ENCODE results near the gene TBCCD1.
A peak's percentile ranks its signal among the peaks of the same experiment; 100 is the strongest.
"Not testable (repeated sequence)": the region's sequence is repeated elsewhere in the genome, so short reads cannot be mapped to it uniquely, and the experiment has no call there.

TBCCD1 gene

DNA sequence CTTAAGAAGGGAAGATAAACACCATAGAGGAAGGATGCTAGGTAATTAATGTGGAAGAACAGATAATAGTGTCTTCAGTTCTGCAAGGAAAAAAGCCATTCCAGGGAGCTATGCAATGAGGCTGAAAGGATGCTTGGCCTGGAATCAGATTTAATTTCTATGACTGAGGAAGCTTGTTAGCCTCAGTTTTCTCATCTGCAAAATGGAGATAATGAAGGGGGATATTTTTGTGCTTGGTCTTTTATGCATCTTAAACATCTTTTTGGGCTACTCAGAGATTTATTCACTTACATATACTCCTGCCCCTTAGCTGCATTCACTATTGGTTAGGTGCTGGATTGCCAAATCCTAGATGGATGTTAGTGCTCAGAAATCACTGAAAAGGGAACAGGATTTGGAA is 20.0 kb upstream of the TBCCD1 start:
- TF ChIP-seq, protein P1, sequence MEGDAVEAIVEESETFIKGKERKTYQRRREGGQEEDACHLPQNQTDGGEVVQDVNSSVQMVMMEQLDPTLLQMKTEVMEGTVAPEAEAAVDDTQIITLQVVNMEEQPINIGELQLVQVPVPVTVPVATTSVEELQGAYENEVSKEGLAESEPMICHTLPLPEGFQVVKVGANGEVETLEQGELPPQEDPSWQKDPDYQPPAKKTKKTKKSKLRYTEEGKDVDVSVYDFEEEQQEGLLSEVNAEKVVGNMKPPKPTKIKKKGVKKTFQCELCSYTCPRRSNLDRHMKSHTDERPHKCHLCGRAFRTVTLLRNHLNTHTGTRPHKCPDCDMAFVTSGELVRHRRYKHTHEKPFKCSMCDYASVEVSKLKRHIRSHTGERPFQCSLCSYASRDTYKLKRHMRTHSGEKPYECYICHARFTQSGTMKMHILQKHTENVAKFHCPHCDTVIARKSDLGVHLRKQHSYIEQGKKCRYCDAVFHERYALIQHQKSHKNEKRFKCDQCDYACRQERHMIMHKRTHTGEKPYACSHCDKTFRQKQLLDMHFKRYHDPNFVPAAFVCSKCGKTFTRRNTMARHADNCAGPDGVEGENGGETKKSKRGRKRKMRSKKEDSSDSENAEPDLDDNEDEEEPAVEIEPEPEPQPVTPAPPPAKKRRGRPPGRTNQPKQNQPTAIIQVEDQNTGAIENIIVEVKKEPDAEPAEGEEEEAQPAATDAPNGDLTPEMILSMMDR (conservative IDR thresholded peaks at IDR 0.05; ENCODE audit: low read length), result no peak
- H3K4me3 ChIP-seq (ENCODE audit: low read length), result no peak overlapping the region
- DNase-seq (ENCODE audit: low read depth), result no peak

DNA sequence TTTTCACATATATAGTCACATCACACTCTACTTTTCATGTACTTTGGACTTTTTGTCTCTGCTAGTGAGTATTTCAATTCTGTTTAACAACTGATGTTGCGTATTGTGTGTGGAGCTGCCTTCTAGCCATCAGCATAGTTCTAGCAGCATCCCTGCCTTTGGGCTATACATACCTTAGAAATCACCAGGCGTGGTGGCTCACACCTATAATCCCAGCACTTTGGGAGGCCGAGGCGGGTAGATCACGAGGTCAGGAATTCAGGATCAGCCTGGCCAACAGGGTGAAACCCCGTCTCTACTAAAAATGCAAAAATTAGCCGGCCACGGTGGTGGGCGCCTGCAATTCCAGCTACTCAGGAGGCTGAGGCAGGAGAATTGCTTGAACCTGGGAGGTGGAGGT is 19.1 kb upstream of the TBCCD1 start:
- not testable (repeated sequence) for H3K4me3 ChIP-seq (ENCODE audit: low read length); DNase-seq (ENCODE audit: low read depth)

DNA sequence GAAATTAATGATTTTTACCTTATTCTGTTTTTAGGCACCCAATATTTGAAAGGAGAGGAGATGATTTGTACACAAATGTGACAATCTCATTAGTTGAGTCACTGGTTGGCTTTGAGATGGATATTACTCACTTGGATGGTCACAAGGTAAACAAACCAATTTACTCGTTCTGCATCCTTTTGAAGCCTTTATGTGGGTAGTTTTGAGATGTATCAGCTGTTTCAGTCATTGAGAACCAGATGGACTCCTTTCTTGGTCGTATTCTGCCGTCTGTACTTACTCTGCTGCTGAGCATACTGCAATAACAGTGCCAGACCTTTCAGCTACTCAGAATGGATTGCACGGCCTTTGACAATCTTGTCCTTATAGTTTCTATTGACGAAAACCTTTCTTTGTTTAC is 16.7 kb upstream of the TBCCD1 start:
- TF ChIP-seq, protein P1 (conservative IDR thresholded peaks at IDR 0.05; ENCODE audit: low read length), result no peak
- DNase-seq (ENCODE audit: low read depth), result peak; percentile 11
- no peak overlapping the region for H3K4me3 ChIP-seq (ENCODE audit: low read length)

DNA sequence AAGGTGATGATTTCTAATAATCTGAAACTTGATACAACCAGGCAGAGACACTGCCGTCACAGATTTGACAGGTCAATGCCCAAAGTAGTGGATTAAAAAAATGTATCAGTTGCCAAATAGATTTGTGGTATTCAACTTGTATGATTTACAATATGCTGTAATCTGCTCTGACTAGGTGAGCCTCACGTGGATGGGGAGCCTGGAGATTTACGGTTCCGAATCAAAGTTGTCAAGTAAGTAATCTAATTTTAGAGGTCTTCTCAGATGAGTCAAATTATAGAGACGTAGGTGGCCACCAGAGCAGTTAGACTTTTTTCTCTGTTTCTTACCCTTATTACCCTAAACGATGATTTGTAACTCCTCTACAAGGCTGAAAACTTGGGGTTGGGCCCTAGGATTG is 15.4 kb upstream of the TBCCD1 start:
- no peak for DNase-seq (ENCODE audit: low read depth)
- no peak overlapping the region for H3K4me3 ChIP-seq (ENCODE audit: low read length)
- TF ChIP-seq, protein P1 (conservative IDR thresholded peaks at IDR 0.05; ENCODE audit: low read length), result no peak

DNA sequence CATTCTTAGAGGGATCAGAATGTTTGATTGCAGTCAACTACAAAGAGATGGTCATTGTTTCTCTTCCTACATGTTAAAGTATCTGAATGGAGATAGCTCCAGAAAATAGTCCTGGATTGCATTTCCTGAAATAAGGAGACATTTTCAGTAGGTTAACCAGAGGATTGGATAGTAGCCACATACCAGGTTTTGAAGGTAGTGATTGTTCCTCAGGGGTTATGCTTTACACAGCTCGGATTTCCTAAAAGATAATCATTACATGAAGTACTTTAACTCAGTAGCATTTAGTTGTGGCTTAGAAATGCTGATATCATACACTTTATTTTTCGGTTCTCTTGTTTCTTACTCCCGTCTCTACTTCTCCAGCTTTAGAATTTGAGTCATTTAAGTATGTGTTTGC is 13.6 kb upstream of the TBCCD1 start:
- no peak for DNase-seq (ENCODE audit: low read depth)
- no peak overlapping the region for H3K4me3 ChIP-seq (ENCODE audit: low read length)
- TF ChIP-seq, protein P1 (conservative IDR thresholded peaks at IDR 0.05; ENCODE audit: low read length), result no peak

DNA sequence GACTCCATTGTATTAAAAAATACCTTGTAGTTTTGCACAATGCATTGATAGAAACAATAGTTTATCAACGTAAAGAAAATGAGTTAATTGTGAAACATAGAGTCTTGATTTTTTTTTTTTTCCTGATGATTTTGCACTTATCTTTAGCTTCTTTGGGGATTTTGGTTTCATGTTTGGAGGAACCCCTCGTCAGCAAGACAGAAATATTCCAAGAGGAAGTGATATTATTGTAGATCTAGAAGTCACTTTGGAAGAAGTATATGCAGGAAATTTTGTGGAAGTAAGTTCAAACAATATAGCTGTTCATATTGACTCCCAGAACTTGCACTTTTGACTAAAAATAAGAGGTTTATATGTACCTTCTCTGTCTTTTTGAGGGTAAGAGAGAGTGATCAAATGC is 10.4 kb upstream of the TBCCD1 start:
- TF ChIP-seq, protein P1 (conservative IDR thresholded peaks at IDR 0.05; ENCODE audit: low read length), result no peak
- no peak overlapping the region for H3K4me3 ChIP-seq (ENCODE audit: low read length)
- no peak for DNase-seq (ENCODE audit: low read depth)

DNA sequence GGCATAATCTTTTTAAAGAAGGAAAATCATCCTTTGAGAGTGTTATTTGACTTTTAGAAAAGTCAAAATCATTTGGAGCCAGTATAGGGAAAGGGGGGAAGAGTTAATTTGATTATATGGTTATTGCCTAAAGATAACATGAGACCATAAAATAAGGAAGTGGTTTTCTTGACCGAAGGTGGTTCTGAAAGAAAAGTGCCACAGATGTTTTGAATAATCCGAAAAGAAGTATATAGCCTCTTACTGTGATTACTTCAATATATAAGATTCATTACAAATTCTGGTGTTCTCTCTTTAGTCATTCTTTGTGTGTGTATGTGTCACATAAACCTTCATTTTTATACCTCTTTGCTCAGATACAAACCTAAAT is 4.5 kb upstream of the TBCCD1 start:
- H3K4me3 ChIP-seq (ENCODE audit: low read length), result peak overlapping the region; percentile 90
- no peak for DNase-seq (ENCODE audit: low read depth)
- TF ChIP-seq, protein P1 (conservative IDR thresholded peaks at IDR 0.05; ENCODE audit: low read length), result no peak

Data from AG10803 (cell line).